Endothelial cell of umbilical vein (primary cell): ENCODE measurements around the gene FAM219B. TPM values are rescaled to one million over a fixed set of nuclear protein-coding genes. Genes with fewer than 3 reads are reported as not detected.

Experiments used
- BruUV-seq: library from RNA; stranded (reverse); fragments of 400-500 nt; replicated peaks from 2 replicates; lab custom pipeline; 2021; lab: Mats Ljungman, UMichigan
- CTCF ChIA-PET: fragments of 300-600, 350-600 bp; sonication (Branson Sonifier 250); formaldehyde crosslinking; loops from one replicate; lab custom pipeline; 2021; ENCODE audit warnings: antibody characterized with exemption, inconsistent platforms; lab: Charles Lee
- POLR2A ChIA-PET: fragments of 300-600, 350-600 bp; sonication (Branson Sonifier 250); formaldehyde crosslinking; loops from one replicate; lab custom pipeline; 2021; ENCODE audit warnings: antibody characterized with exemption, inconsistent platforms; lab: Charles Lee
- DNase-seq: peaks from one replicate; pipeline ENCODE4 v3.0.0-alpha.2; 2011; ENCODE audit warnings: low read depth, low spot score
- FAIRE-seq: peaks from 2 replicates; lab custom pipeline; 2011; peaks lifted over from hg19 to GRCh38; lab: Jason Lieb, UNC
- H2AFZ ChIP-seq: 2 replicates; pipeline ENCODE4 v1.6.0; 2012; ENCODE audit warnings: low read depth, low read length, control low read depth, inconsistent platforms
- H3K27ac ChIP-seq: 2 replicates; pipeline ENCODE4 v1.5.1; 2011; ENCODE audit warnings: low read depth, mild to moderate bottlenecking, control low read depth, low read length, moderate library complexity; ENCODE audit not compliant: insufficient read depth
- H3K27me3 ChIP-seq, 2 experiments: 2 replicates each; pipeline versions ENCODE4 v1.6.0 to v1.6.1; 2011; ENCODE audit warnings: low read length in 2 of 2, mixed read lengths in 1 of 2; ENCODE audit not compliant: control insufficient read depth in 2 of 2, insufficient read depth in 2 of 2
- H3K36me3 ChIP-seq, 2 experiments: 2 replicates in 1 of 2; 3 replicates in 1 of 2; pipeline ENCODE4 v1.5.1; 2011; ENCODE audit warnings: low read length in 2 of 2, mild to moderate bottlenecking in 1 of 2, moderate library complexity in 1 of 2; ENCODE audit not compliant: control insufficient read depth in 2 of 2, insufficient read depth in 2 of 2; ENCODE audit errors: extremely low read depth in 1 of 2
- H3K4me1 ChIP-seq: 3 replicates; pipeline ENCODE4 v1.5.1; 2011; ENCODE audit warnings: mild to moderate bottlenecking, low read length; ENCODE audit not compliant: control insufficient read depth, insufficient read depth; ENCODE audit errors: extremely low read depth
- H3K4me2 ChIP-seq: 2 replicates; pipeline ENCODE4 v1.6.1; 2011; ENCODE audit warnings: low read length, control low read depth, mixed read lengths; ENCODE audit not compliant: insufficient read depth
- H3K4me3 ChIP-seq, 3 experiments: fragments of 200-600 bp in 1 of 3; sonication (generic), shearing (Covaris generic) in 1 of 3; replicated peaks in 1 of 3; 2 replicates each; pipeline ENCODE4 v1.5.1; 2011 to 2016; ENCODE audit warnings: control low read depth in 3 of 3, low read length in 3 of 3, mild to moderate bottlenecking in 2 of 3, inconsistent platforms in 1 of 3, low read depth in 1 of 3, moderate library complexity in 1 of 3; ENCODE audit not compliant: insufficient read depth in 1 of 3
- H3K79me2 ChIP-seq: 2 replicates; pipeline ENCODE4 v1.6.0; 2012; ENCODE audit warnings: low read length, inconsistent platforms; ENCODE audit not compliant: control insufficient read depth, insufficient read depth
- H3K9ac ChIP-seq: replicated peaks from 2 replicates; pipeline ENCODE3; 2011; ENCODE audit warnings: low read length, control low read depth; ENCODE audit not compliant: insufficient read depth; ENCODE audit errors: extremely low read depth
- H3K9me1 ChIP-seq: replicated peaks from 3 replicates; pipeline ENCODE4 v1.6.0; 2011; ENCODE audit warnings: mild to moderate bottlenecking, low read length; ENCODE audit not compliant: control insufficient read depth, insufficient read depth; ENCODE audit errors: extremely low read depth
- H3K9me3 ChIP-seq: replicated peaks from 2 replicates; pipeline ENCODE4 v1.5.1; 2012; ENCODE audit warnings: low read length, inconsistent platforms; ENCODE audit not compliant: control insufficient read depth, insufficient read depth
- H4K20me1 ChIP-seq: replicated peaks from 2 replicates; pipeline ENCODE3; 2011; ENCODE audit warnings: mild to moderate bottlenecking, low read length; ENCODE audit not compliant: control insufficient read depth, insufficient read depth; ENCODE audit errors: extremely low read depth
- CTCF ChIP-seq, 2 donors: IDR thresholded peaks; 1 replicate in 1 of 2; 2 replicates in 1 of 2; pipeline ENCODE4 v1.5.1; 2011; ENCODE audit warnings: low read length in 2 of 2, mild to moderate bottlenecking in 2 of 2, moderate library complexity in 2 of 2, control low read depth in 1 of 2, inconsistent platforms in 1 of 2, low read depth in 1 of 2; ENCODE audit not compliant: insufficient read depth in 1 of 2; ENCODE audit errors: extremely low read depth in 1 of 2
- EZH2 ChIP-seq: IDR thresholded peaks from 2 replicates; pipeline ENCODE4 v1.6.1; 2012; ENCODE audit warnings: borderline replicate concordance, low read depth, mild to moderate bottlenecking, moderate library complexity, low read length, inconsistent platforms; ENCODE audit not compliant: severe bottlenecking
- FOS ChIP-seq: IDR thresholded peaks from 2 replicates; pipeline ENCODE4 v1.6.1; 2011; ENCODE audit warnings: mild to moderate bottlenecking, low read length, moderate library complexity, borderline replicate concordance; ENCODE audit not compliant: insufficient read depth
- GATA2 ChIP-seq: IDR thresholded peaks from 2 replicates; pipeline ENCODE4 v1.7.0; 2011; ENCODE audit warnings: low read depth, mild to moderate bottlenecking, moderate library complexity, mixed read lengths, low read length; ENCODE audit not compliant: insufficient read length, insufficient read depth
- MAX ChIP-seq: IDR thresholded peaks from 2 replicates; pipeline ENCODE4 v1.6.1; 2011; ENCODE audit not compliant: insufficient read depth, insufficient read length
- MYC ChIP-seq: IDR thresholded peaks from one replicate; pipeline ENCODE4 v1.6.1; 2011; ENCODE audit warnings: mild to moderate bottlenecking, low read depth, low read length
- POLR2A ChIP-seq: IDR thresholded peaks from 2 replicates; pipeline ENCODE4 v1.6.1; 2012; ENCODE audit warnings: low read depth, mild to moderate bottlenecking, control low read depth, low read length
- POLR2AphosphoS5 ChIP-seq: IDR thresholded peaks from 2 replicates; pipeline ENCODE4 v1.6.1; 2012; ENCODE audit warnings: low read depth, mild to moderate bottlenecking, control low read depth, low read length, moderate library complexity; ENCODE audit not compliant: insufficient read depth
- dilution Hi-C: fragments of 300-500 bp; cut with MboI; formaldehyde crosslinking; loops from one replicate; pipeline ENCODE4 v1.15.0; 2019; ENCODE audit warnings: low sequenced_read_pairs; ENCODE audit not compliant: extremely low pct_ligation_motif_present
- intact Hi-C: fragments of 100-400 bp; cut with micrococcal nuclease; formaldehyde crosslinking; loops from one replicate; pipeline ENCODE4 v1.10.0; 2022
- polyA plus RNA-seq, 4 experiments: library from polyadenylated mRNA; depleted of rRNA in 3 of 4; stranded (reverse) in 3 of 4; unstranded in 1 of 4; fragments of >200 nt; gene quantifications; 2 replicates each; pipeline versions ENCODE4 v1.2.1 to v1.2.3, GENCODE V29; 2011 to 2012; ENCODE audit warnings: missing spikeins in 1 of 4
- total RNA-seq: library from RNA; stranded (reverse); gene quantifications from 2 replicates; pipeline ENCODE4 v1.2.3, GENCODE V29; 2021

The FAM219B gene
- total and polyA plus RNA-seq, 2 donors (not counting 3 experiments of a cell fraction or from before 2014, with no cell fraction given), result 57.7 to 73.0 TPM

DNA sequence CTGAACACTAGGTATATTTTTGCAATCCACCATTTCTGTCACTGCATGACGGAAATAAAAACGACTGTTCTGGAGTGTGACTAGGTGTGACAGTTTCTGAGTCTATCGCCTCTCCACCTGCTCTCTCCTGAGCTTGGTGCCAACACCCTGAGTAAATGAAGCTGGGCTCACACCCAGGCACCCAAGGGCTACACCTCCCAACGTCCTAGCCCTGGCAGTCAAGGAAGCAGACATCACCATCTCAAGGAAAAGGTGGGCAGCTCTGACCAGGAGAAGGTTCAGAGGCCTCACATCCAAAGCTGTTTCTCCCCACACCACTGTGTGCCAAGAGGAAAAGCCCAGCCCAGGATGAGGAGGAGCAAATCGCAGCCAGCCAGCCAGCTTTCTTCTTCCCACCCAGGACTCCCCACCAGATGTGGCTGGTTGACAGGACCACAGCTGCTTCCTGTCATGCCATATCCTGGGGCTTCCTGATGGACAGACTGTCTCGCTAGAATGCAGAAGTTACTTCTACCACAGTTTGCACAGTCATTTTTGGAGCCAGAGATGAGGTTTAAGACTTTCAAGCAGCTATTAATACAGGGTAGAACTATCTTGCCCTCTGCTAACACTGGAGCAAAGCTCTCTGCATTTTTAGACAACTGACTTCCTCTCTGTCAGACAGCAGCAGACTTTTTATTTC, 36.8 kb downstream of the FAM219B start:
- H3K9me3 ChIP-seq, result no peaks in the 10 kb centered on the region
- H3K9ac ChIP-seq, result no peak overlapping the region
- H3K9me1 ChIP-seq, result no peaks in the 10 kb centered on the region
- no TSS peak for BruUV-seq
- H3K36me3 ChIP-seq, result no peaks in the 10 kb centered on the region
- H3K4me2 ChIP-seq, result peak overlapping the region; percentile 13
- no peak overlapping the region for H2AFZ ChIP-seq
- peaks cover 57% of the 10 kb centered on the region for H3K79me2 ChIP-seq
- TF ChIP-seq CTCF (IDR thresholded peaks at IDR 0.05; ENCODE audit: extremely low read depth in 1 of 2, insufficient read depth in 1 of 2, low read depth in 1 of 2, low read length in 2 of 2) (no peak), POLR2AphosphoS5 (peak; percentile 30), FOS (no peak), MAX (no peak), EZH2 (no peak), POLR2A (no peak), GATA2 (no peak), MYC (no peak)
- H3K27ac ChIP-seq, result peak overlapping the region; percentile 25
- peak; percentile 79 for FAIRE-seq
- H3K4me3 ChIP-seq, result no peak overlapping the region
- no peaks in the 10 kb centered on the region for H3K27me3 ChIP-seq
- ChIA-PET POLR2A (no interaction called here), CTCF (interaction anchor here (0.8 to 6.4 kb wide), 10 partner anchors 9 to 99 kb away, joined by 3 to 54 read pairs (median 4); partner anchors contain the start of gene ULK3)
- no peaks in the 10 kb centered on the region for H4K20me1 ChIP-seq
- intact Hi-C loops (no loop called here), dilution Hi-C loops (no loop called here)
- peak; percentile 43 for DNase-seq
- H3K4me1 ChIP-seq, result peaks cover 45% of the 10 kb centered on the region
